Brain microvascular endothelial cell (primary cell): ENCODE measurements around the gene UBXN7.

ENCODE experiments used
- DNase-seq: peaks from one replicate; pipeline ENCODE4 v3.0.0-alpha.2; 2020
- H3K27ac ChIP-seq: fragments of 250-450 bp; sonication (Bioruptor Pico); 2 replicates; pipeline ENCODE4 v1.5.1; 2020; ENCODE audit warnings: mild to moderate bottlenecking, moderate library complexity
- H3K27me3 ChIP-seq: fragments of 250-450 bp; sonication (Bioruptor Pico); replicated peaks from 2 replicates; pipeline ENCODE4 v1.5.1; 2020; ENCODE audit warnings: mild to moderate bottlenecking
- H3K36me3 ChIP-seq: fragments of 250-450 bp; sonication (Bioruptor Pico); replicated peaks from 2 replicates; pipeline ENCODE4 v1.5.1; 2020; ENCODE audit warnings: mild to moderate bottlenecking
- H3K4me3 ChIP-seq: 2 replicates; pipeline ENCODE4 v1.5.1; 2011; ENCODE audit warnings: low read depth, mild to moderate bottlenecking, control low read depth, low read length, moderate library complexity
- CTCF ChIP-seq: IDR thresholded peaks from 2 replicates; pipeline ENCODE4 v1.5.1; 2011; ENCODE audit warnings: low read depth, mild to moderate bottlenecking, moderate library complexity, low read length, control low read depth, inconsistent platforms; ENCODE audit errors: missing control alignments
- in situ Hi-C: cut with HindIII; loops from 2 replicates; pipeline ENCODE4 v1.10.0; 2017; ENCODE audit warnings: low sequenced_read_pairs, low pct_ligation_motif_present

The UBXN7 gene

GRCh38 chr3:196409409-196409808 is 22.8 kb downstream of the UBXN7 start:
- Histone ChIP-seq H3K27me3 (no peaks in the 10 kb centered on the region), H3K27ac (no peak overlapping the region), H3K4me3 (no peak overlapping the region), H3K36me3 (peaks cover 2% of the 10 kb centered on the region)
- in situ Hi-C loops, result no loop called here
- TF ChIP-seq CTCF, result no peak
- no peak for DNase-seq

- in situ Hi-C loops, result no loop called here
- TF ChIP-seq CTCF, result no peak
- H3K4me3 ChIP-seq, result no peak overlapping the region
- no peak for DNase-seq
- no peaks in the 10 kb centered on the region for H3K27me3 ChIP-seq
- peaks cover 2% of the 10 kb centered on the region for H3K36me3 ChIP-seq
- no peak overlapping the region for H3K27ac ChIP-seq
Observed at GRCh38 chr3:196408565-196409300, 23.5 kb downstream of the UBXN7 start.

GRCh38 chr3:196406811-196407470 is 25.3 kb downstream of the UBXN7 start:
- H3K4me3 ChIP-seq, result no peak overlapping the region
- no peaks in the 10 kb centered on the region for H3K27me3 ChIP-seq
- no peak for TF ChIP-seq CTCF
- in situ Hi-C loops, result no loop called here
- peak; percentile 68 for DNase-seq
- peaks cover 3% of the 10 kb centered on the region for H3K36me3 ChIP-seq
- H3K27ac ChIP-seq, result no peak overlapping the region

GRCh38 chr3:196400331-196400730 is 31.9 kb downstream of the UBXN7 start:
- in situ Hi-C loops, result no loop called here
- Histone ChIP-seq H3K4me3 (no peak overlapping the region), H3K27me3 (no peaks in the 10 kb centered on the region), H3K36me3 (peaks cover 7% of the 10 kb centered on the region), H3K27ac (no peak overlapping the region)
- no peak for DNase-seq
- TF ChIP-seq CTCF, result no peak

GRCh38 chr3:196399485-196399945 is 32.7 kb downstream of the UBXN7 start:
- Histone ChIP-seq H3K4me3 (no peak overlapping the region), H3K27me3 (no peaks in the 10 kb centered on the region), H3K36me3 (peaks cover 7% of the 10 kb centered on the region), H3K27ac (no peak overlapping the region)
- no peak for TF ChIP-seq CTCF
- peak; percentile 82 for DNase-seq
- in situ Hi-C loops, result no loop called here
